ENCODE data around the gene VAV1. TPM values are rescaled to one million over a fixed set of nuclear protein-coding genes. Genes with fewer than 3 reads are reported as not detected.
"Not testable (repeated sequence)": the region's sequence is repeated elsewhere in the genome, so short reads cannot be mapped to it uniquely, and the experiment has no call there.

VAV1 gene
- total RNA-seq, 1 donor from 2014 or later = not detected

GRCh38 chr19:6865849-6866248 lies 93.3 kb downstream of the VAV1 start:
- peaks cover 3% of the 10 kb centered on the region for H3K4me1 Mint-ChIP-seq (ENCODE audit: low read depth, unreplicated experiment)
- H3K4me3 Mint-ChIP-seq (ENCODE audit: unreplicated experiment) = no peak overlapping the region
- no peaks in the 10 kb centered on the region for H3K36me3 Mint-ChIP-seq (ENCODE audit: unreplicated experiment)
- peaks cover 4% of the 10 kb centered on the region for H3K27me3 Mint-ChIP-seq (ENCODE audit: unreplicated experiment)
- TF ChIP-seq CTCF (IDR thresholded peaks at IDR 0.05; ENCODE audit: partially characterized antibody, unreplicated experiment) = no peak
- peaks cover 4% of the 10 kb centered on the region for H3K9me3 Mint-ChIP-seq (ENCODE audit: unreplicated experiment)
- H3K27ac Mint-ChIP-seq (ENCODE audit: unreplicated experiment) = no peak overlapping the region
- DNase-seq = no peak

- H3K36me3 Mint-ChIP-seq (ENCODE audit: unreplicated experiment) = peaks cover 1% of the 10 kb centered on the region
- H3K4me1 Mint-ChIP-seq (ENCODE audit: low read depth, unreplicated experiment) = peaks cover 3% of the 10 kb centered on the region
- TF ChIP-seq CTCF (IDR thresholded peaks at IDR 0.05; ENCODE audit: partially characterized antibody, unreplicated experiment) = no peak
- peaks cover 2% of the 10 kb centered on the region for H3K27me3 Mint-ChIP-seq (ENCODE audit: unreplicated experiment)
- H3K9me3 Mint-ChIP-seq (ENCODE audit: unreplicated experiment) = peaks cover 4% of the 10 kb centered on the region
- DNase-seq = no peak
- H3K27ac Mint-ChIP-seq (ENCODE audit: unreplicated experiment) = no peak overlapping the region
- H3K4me3 Mint-ChIP-seq (ENCODE audit: unreplicated experiment) = no peak overlapping the region
These were observed 94.2 kb downstream of the VAV1 start for GRCh38 chr19:6866741-6867151.

- Mint-ChIP-seq H3K27ac (ENCODE audit: unreplicated experiment) (no peak overlapping the region), H3K36me3 (ENCODE audit: unreplicated experiment) (peaks cover 6% of the 10 kb centered on the region), H3K4me3 (ENCODE audit: unreplicated experiment) (no peak overlapping the region), H3K9me3 (ENCODE audit: unreplicated experiment) (peaks cover 5% of the 10 kb centered on the region), H3K4me1 (ENCODE audit: low read depth, unreplicated experiment) (no peaks in the 10 kb centered on the region), H3K27me3 (ENCODE audit: unreplicated experiment) (no peaks in the 10 kb centered on the region)
- no peak for DNase-seq
- no peak for TF ChIP-seq CTCF (IDR thresholded peaks at IDR 0.05; ENCODE audit: partially characterized antibody, unreplicated experiment)
These were observed 95.8 kb downstream of the VAV1 start for GRCh38 chr19:6868351-6868750.

GRCh38 chr19:6869151-6869882 lies 96.8 kb downstream of the VAV1 start:
- H3K36me3 Mint-ChIP-seq (ENCODE audit: unreplicated experiment); H3K4me3 Mint-ChIP-seq (ENCODE audit: unreplicated experiment); H3K27me3 Mint-ChIP-seq (ENCODE audit: unreplicated experiment); DNase-seq; H3K4me1 Mint-ChIP-seq (ENCODE audit: low read depth, unreplicated experiment); H3K27ac Mint-ChIP-seq (ENCODE audit: unreplicated experiment); H3K9me3 Mint-ChIP-seq (ENCODE audit: unreplicated experiment): not testable (repeated sequence)

- DNase-seq = no peak
- peaks cover 14% of the 10 kb centered on the region for H3K36me3 Mint-ChIP-seq (ENCODE audit: unreplicated experiment)
- H3K27ac Mint-ChIP-seq (ENCODE audit: unreplicated experiment) = no peak overlapping the region
- H3K9me3 Mint-ChIP-seq (ENCODE audit: unreplicated experiment) = peaks cover 11% of the 10 kb centered on the region
- H3K27me3 Mint-ChIP-seq (ENCODE audit: unreplicated experiment) = peaks cover 1% of the 10 kb centered on the region
- no peaks in the 10 kb centered on the region for H3K4me1 Mint-ChIP-seq (ENCODE audit: low read depth, unreplicated experiment)
- no peak overlapping the region for H3K4me3 Mint-ChIP-seq (ENCODE audit: unreplicated experiment)
- no peak for TF ChIP-seq CTCF (IDR thresholded peaks at IDR 0.05; ENCODE audit: partially characterized antibody, unreplicated experiment)
These were observed 101.4 kb downstream of the VAV1 start for GRCh38 chr19:6873708-6874431.
